Epidermal melanocyte (primary cell): ENCODE measurements around the gene CEP83.
"Not testable (repeated sequence)": the region's sequence is repeated elsewhere in the genome, so short reads cannot be mapped to it uniquely, and the experiment has no call there.

Experiments
- DNase-seq: peaks from one replicate; pipeline ENCODE4 v3.0.0; 2011; ENCODE audit warnings: low spot score; ENCODE audit not compliant: insufficient read length

CEP83 gene

GRCh38 chr12:94379479-94380113 is 80.1 kb downstream of the CEP83 start:
- DNase-seq: no peak

- no peak for DNase-seq
Observed at GRCh38 chr12:94377599-94377998, 82.1 kb downstream of the CEP83 start.

DNA sequence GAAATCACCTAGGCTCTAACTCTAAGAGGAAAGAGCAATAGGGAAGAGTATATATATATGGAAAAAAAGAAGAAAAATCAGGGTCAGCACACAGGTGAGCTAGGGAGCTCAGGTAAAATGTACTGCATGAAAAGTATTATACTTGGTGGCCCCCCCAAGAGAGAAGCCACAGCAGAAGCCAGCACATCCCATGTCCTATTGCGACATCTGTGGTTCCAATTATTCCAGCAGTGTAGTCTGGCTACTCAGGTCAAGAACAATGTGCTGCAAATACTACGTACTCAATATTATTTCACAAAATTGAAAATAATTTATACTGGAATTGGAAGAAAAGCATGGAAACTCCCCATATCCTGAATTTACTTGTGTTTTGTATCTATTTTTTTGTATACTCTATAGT is 85.5 kb downstream of the CEP83 start:
- DNase-seq: no peak

DNA sequence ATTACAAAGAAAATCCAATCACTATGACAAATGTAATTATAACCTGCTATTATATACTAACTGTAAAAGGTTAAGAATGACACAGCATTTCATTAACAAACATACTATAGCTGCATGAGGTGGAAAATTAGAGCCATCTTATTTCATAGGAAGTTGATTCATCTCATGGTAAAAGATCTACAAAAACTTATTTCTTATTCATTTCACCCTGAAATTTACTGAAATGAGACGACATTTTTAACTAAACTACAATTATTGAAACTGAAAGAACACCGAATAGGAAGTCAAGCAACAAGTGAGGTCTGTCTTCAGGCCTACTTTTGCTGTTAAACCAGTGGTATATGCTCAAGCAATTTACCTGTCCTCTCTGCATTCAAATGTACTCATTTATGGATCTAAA is 87.2 kb downstream of the CEP83 start:
- no peak for DNase-seq

GRCh38 chr12:94362653-94363052 is 97.0 kb downstream of the CEP83 start:
- no peak for DNase-seq

DNA sequence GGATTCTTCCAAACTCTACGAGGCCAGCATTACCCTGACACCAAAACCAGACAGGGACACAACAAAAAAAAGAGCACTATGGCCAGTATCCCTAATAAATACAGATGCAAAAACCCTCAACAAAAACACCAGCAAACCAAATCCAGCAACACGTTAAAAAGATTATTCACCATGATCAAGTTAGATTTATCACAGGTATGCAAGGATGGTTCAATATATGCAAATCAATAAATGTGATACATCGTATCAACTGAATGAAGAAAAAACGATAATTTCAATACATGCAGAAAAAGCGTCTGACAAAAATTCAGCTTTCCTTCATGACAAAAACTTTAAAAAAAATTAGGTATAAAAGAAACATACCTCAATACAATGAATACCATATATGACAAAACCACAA is 99.9 kb downstream of the CEP83 start:
- DNase-seq: no peak

DNA sequence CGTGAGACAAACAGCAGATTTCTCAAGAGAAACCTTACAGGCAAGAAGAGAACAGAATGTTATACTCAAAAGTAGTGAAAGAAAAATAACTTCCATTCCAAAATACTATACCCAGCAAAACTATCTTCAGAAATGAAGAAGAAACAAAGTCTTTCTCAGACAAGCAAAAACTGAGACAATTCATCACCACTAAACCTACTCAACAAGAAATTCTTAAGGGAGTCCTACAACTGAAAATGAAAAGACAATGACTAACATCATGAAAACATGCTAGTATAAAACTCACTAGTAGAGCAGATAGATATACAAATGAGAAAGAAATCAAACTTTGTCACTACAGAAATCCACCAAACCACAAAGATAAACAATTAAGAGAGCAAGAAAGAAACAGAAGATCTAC is 106.5 kb downstream of the CEP83 start:
- no peak for DNase-seq

DNA sequence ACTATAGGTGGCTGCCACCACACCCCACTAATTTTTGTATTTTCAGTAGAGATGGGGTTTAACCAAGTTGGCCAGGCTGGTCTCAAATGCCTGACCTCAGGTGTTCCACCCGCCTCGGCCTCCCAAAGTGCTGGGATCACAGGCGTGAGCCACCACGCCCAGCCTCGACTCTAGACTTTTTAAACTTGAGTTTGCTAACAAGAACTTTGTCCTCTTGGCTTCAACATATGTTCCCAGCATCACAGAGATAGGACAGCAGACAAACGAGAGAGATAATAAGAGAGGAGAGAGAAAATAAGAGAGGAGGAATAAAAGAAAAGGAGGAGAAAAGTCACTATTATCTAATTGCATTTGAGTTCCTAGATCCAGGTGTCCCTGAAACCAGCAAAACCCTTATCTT is 119.1 kb downstream of the CEP83 start:
- no peak for DNase-seq

DNA sequence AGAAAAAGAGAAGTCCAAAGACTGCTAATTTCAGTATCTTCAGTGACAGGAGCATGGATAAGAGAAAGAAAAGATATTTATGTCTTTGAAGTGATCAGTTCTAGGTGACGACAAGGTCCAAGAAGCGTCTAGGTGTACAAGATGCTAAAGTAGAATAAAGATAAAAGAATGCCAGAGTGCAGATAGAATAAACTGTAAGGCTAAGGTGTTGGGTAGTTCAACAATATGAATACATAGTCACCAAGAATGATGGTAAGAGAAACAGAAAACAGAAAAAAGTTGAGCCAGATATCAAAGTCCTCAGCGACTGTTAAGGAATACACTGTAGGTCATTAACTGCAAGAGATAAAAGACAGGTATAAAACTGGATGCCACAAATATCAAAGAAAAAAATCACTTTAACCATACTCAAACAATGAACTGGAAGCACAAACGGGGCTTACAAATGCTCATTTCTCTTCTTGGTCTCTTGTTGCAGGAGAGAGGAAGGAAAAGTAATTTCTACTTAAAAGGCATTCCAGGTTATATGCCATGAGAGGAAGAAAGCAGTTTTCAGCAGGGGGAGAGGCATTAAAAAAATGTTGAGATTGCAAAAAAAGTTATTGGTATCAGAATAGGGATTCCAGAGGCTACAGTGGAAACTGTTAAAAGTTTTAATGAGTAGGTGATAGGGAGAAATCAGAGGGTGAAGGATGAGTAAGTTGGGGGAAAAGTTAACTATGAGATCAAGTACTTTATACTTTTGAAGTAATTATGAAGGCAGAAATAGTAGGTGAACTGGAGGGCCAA is 121.5 kb downstream of the CEP83 start:
- DNase-seq: no peak

DNA sequence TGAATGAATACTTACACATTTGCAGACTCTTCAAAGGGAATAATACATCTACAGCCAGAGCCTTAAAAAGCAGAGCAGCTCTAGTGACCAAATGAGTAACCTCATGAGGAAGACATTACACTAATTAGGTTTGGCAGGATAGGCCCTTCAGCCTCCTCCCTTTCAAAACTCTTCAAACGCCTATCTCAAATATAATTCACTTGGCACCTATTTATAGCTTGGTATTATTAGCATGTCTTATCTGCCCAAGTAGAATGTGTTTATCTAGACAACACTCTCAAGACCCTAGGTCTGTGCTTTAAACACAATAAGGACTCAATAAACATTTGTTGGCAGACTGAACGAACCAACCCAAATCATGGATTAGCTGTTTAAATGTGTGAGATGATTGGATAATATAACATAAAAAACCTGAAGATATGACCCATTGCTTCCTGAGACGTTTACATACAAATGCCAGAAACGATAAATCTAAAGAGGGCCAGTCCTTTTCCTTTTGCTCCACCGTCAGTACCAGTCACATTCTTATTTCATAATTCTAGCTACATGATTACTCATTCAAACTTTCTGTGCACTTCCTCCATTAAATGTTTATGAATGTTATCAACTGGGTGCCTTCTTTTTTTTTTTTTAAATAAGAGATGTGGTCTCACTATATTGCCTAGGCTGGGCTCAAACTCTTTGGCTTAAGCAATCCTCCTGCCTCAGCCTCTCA is 123.3 kb downstream of the CEP83 start:
- no peak for DNase-seq

DNA sequence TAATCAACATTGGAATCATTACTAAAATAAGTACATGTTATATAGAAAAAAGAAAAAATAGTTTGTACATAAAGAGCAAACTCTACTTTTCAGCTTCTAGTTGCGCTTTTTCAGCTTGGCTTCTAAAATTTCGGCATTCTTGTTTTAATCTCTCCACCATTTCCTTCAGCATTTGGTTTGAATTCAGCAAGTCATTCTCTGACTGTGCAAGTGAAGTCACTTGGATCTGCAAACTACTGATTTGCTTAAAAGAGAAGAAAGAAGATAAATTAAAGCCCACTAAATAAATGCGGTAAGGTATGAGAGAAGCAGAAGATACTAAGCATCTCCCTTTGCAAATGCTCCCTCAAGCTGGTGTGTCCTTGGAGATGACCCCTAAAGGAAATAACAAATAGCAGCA is 126.3 kb downstream of the CEP83 start:
- no peak for DNase-seq

GRCh38 chr12:94329366-94329765 is 130.3 kb downstream of the CEP83 start:
- DNase-seq: no peak

GRCh38 chr12:94327809-94328208 is 131.9 kb downstream of the CEP83 start:
- DNase-seq: no peak

- no peak for DNase-seq
Observed at GRCh38 chr12:94326727-94327126, 132.9 kb downstream of the CEP83 start.

DNA sequence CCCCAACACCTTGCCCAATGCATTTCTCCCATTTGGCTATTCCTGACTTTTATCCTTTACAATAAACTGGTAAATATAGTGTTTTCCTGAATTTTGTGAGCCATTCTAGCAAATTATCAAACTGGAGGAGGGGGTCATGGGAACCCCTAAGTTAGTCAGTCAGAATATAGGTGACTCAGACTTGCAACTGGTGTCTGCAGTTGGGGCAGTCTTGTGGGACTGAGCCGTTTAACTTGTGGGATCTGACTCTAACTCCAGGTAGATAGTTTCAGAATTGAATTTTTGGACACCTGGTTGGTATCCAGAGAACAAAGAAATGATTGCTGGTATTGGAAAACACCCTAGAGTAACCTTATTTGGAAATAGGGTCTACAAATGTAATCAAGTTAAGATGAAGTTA is 133.4 kb downstream of the CEP83 start:
- DNase-seq: no peak

- no peak for DNase-seq
Observed at GRCh38 chr12:94322346-94322745, 137.3 kb downstream of the CEP83 start.

DNA sequence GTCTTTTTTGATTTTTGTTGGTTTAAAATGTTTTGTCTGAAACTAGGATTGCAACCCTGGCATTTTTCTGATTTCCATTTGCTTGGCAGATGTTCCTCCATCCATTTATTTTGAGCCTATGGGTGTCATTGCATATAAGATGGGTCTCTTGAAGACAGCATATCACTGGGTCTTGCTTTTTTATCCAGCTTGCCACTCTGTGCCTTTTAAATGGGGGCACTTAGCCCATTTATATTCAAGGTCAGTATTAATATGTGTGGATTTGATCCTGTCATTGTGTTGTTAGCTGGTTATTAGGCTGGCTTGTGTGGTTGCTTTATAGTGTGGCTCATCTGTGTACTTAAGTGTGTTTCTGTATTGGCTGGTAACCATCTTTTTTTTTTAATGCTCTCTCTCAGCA is 139.6 kb downstream of the CEP83 start:
- no peak for DNase-seq

- no peak for DNase-seq
Observed at GRCh38 chr12:94318181-94318580, 141.5 kb downstream of the CEP83 start.

DNA sequence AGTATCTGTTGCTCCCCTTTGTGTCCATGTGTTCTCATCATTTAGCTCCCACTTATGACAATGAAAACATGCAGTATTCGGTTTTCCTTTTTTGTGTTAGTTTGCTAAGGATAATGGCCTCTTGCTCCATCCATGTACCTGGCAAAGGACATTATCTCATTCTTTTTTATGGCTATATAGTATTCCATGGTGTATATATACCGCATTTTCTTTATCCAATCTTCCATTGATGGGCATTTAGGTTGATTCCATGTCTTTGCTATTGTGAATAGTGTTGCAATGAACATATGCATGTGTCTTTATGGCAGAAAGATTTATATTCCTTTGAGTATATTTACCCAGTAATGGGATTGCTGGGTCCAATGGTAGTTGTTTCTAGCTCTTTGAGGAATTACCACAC is 143.1 kb downstream of the CEP83 start:
- not testable (repeated sequence) for DNase-seq

DNA sequence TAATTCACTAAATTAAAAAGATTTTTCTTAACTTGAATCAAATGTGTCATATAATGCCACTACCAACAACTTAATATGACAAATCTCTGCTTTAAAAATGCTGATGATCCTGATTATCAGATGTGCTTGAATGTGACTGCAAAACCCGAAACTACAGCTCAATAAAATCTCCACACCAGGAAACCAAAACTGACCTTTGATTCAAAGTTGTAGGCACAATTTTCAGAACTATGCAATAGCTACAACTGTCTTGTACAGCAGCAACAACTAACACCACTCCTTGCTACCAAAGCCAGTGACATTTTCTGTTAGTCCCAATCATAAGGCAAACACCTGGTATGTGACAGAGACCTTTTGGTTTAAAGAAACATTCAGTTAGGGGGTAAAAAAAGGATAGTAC is 147.3 kb downstream of the CEP83 start:
- DNase-seq: no peak

DNA sequence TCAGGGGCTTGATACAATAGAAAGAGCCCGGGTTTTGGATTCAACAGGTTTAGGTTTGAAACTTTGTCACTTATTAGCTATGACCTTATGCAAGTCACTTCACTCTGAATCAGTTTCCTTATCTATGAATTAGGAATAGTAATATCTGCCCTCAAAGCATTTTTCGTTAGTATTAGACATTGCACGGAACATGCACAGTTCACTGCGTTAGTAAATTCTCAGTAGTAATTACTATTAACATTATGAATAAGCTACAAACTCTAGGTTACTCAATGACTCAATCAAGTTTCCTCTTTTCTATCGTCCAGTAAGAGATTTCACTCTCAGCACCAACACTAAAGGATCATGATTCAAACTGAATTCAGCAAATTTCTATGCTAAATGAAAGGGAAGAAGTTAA is 150.3 kb downstream of the CEP83 start:
- DNase-seq: no peak

DNA sequence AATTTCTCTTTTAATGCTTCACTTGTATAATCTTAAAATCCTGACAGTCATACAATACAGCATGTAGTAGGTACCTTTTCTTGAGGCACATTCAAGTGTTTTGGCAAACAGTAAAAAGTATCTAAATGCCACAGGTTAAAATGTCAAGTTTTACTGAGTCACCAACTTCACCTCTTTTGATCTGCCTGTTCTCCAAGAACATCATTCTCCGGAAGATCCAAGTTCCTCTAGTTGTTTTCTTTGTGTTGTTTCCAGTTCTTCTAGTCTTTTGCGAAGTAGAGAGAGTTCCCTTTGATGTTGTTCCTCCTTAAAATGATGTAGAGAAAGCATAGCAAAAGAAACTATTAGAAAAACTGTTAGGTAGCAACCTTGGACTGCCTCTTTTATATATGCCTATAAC is 151.1 kb downstream of the CEP83 start:
- DNase-seq: no peak
